ENCODE measurements around the gene TMEM255A. TPM values are rescaled to one million over a fixed set of nuclear protein-coding genes. Genes with fewer than 3 reads are reported as not detected.

TMEM255A gene
- polyA plus RNA-seq, 4 donors: 0.22 to 1.7 (median 0.27) TPM; not detected in 1

DNA sequence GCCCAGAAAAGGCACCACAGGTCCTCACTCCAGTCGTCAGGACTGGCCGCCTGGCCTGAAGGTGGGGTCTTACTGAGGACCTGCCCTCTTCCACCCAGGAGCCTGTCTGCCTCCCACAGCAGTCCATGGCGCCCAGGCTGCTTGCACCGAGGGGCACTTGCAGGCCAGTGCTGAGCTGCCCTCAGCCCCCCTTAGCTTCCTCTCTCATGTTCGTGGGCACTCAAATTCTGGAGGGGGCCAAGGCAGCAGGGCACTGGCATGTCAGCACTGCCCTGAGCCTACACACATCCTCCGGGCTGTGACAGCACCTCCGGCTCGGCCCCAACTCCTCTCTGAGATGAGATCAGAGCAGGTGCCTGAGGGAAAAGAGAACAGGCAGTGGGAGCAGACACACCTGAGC lies 87.9 kb downstream of the TMEM255A start:
- Histone ChIP-seq H3K27me3 (ENCODE audit: control insufficient read depth in 3 of 3, insufficient read depth in 3 of 3, low read length in 3 of 3) (no peaks in the 10 kb centered on the region), H3K4me3 (ENCODE audit: low read depth in 1 of 3, low read length in 3 of 3) (no peak overlapping the region), H3K36me3 (ENCODE audit: control insufficient read depth in 3 of 3, insufficient read depth in 2 of 3, low read depth in 1 of 3, low read length in 3 of 3) (no peaks in the 10 kb centered on the region), H3K4me1 (ENCODE audit: control insufficient read depth in 3 of 3, insufficient read depth in 2 of 3, low read depth in 1 of 3, low read length in 2 of 3) (no peaks in the 10 kb centered on the region), H3K9me3 (ENCODE audit: control insufficient read depth in 2 of 2, insufficient read depth in 1 of 2, low read depth in 1 of 2, low read length in 1 of 2) (no peaks in the 10 kb centered on the region), H3K27ac (ENCODE audit: low read depth in 1 of 3, low read length in 2 of 3) (no peak overlapping the region)
- no peak for FAIRE-seq
- DNase-seq: no peak
- 82 to 88% (median 85%) methylated on average over 6 to 8 of the region's 8 CpGs for WGBS, 3 donors

DNA sequence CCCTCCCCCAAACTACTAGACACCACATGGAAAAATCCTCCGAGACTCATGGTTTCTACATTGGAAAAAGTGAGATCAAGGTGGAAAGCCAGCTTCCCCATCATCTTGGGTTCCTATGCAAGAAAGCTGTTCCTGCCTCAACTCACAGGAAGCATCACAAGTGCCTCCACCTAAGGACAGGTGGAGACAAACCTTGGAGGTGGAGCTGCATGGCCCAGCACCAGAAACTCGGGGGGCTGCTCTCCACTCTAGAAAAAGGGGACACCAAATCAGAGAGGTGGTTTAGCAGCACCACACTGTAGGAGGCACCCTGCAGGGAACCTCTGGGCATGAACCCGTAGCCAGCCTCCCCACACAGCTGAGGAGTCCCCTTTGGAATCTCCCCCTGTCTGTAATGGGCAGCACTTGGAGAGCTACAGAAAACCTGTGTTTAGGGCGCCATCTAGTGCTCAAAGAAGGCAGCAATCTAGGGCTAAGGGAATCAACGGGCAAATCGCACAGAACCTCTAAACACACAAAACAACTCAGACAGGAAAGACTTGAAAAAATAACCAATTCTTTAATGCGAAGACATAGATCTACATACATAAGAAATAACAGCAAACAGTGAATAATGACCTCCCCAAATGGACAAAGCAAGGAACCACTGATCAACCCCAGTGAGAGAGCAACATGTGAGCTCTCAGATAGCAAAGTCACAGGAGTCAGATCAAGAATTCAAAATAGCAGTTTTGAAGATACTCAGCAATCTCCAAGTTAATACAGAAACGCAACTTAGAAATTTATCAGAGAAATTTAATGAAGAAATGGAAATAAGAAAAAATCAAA lies 97.6 kb downstream of the TMEM255A start:
- FAIRE-seq (peak; percentile 30), DNase-seq (peak; percentile 47 to 62)
- H3K27ac ChIP-seq (ENCODE audit: low read depth in 1 of 3, low read length in 2 of 3): no peak overlapping the region
- H3K36me3 ChIP-seq (ENCODE audit: control insufficient read depth in 3 of 3, insufficient read depth in 2 of 3, low read depth in 1 of 3, low read length in 3 of 3): no peaks in the 10 kb centered on the region
- no peak overlapping the region for H3K4me3 ChIP-seq (ENCODE audit: low read depth in 1 of 3, low read length in 3 of 3)
- 23 to 26% (median 24%) methylated on average over 8 of the region's 8 CpGs for WGBS, 3 donors
- no peaks in the 10 kb centered on the region for H3K9me3 ChIP-seq (ENCODE audit: control insufficient read depth in 2 of 2, insufficient read depth in 1 of 2, low read depth in 1 of 2, low read length in 1 of 2)
- no peaks in the 10 kb centered on the region for H3K27me3 ChIP-seq (ENCODE audit: control insufficient read depth in 3 of 3, insufficient read depth in 3 of 3, low read length in 3 of 3)
- no peaks in the 10 kb centered on the region for H3K4me1 ChIP-seq (ENCODE audit: control insufficient read depth in 3 of 3, insufficient read depth in 2 of 3, low read depth in 1 of 3, low read length in 2 of 3)

Other genes with a start within 250 kb of the TMEM255A start
- gene RHOXF2B, start 233.8 kb downstream of the TMEM255A start, polyA plus RNA-seq: not detected
- gene RHOXF1, start 195.5 kb downstream of the TMEM255A start, polyA plus RNA-seq: 1 to 10 TPM in 2 of 4 donors, not detected in 2; 1.0 to 1.1 TPM
- gene RHOXF2, start 152.8 kb downstream of the TMEM255A start, polyA plus RNA-seq: under 1 TPM in 1 of 4 donors, not detected in 3; 0.04 TPM
- 10 to 100 TPM in 1 of 4 donors, 1 to 10 TPM in 3; 3.8 to 11.9 (median 5.0) TPM for gene ZBTB33, start 60.6 kb downstream of the TMEM255A start, polyA plus RNA-seq
- gene ATP1B4, start 50.6 kb upstream of the TMEM255A start, polyA plus RNA-seq: under 1 TPM in 1 of 4 donors, not detected in 3; 0.66 TPM
- gene LAMP2, start 157.8 kb upstream of the TMEM255A start, polyA plus RNA-seq: 100 to 1,000 TPM in 1 of 4 donors, 10 to 100 TPM in 3; 16.5 to 167 (median 34.5) TPM
- 10 to 100 TPM; 10.8 to 31.8 (median 13.4) TPM for gene CUL4B, start 249.5 kb upstream of the TMEM255A start, polyA plus RNA-seq